Measurements from ENCODE around the gene CSNK1D.

DNA sequence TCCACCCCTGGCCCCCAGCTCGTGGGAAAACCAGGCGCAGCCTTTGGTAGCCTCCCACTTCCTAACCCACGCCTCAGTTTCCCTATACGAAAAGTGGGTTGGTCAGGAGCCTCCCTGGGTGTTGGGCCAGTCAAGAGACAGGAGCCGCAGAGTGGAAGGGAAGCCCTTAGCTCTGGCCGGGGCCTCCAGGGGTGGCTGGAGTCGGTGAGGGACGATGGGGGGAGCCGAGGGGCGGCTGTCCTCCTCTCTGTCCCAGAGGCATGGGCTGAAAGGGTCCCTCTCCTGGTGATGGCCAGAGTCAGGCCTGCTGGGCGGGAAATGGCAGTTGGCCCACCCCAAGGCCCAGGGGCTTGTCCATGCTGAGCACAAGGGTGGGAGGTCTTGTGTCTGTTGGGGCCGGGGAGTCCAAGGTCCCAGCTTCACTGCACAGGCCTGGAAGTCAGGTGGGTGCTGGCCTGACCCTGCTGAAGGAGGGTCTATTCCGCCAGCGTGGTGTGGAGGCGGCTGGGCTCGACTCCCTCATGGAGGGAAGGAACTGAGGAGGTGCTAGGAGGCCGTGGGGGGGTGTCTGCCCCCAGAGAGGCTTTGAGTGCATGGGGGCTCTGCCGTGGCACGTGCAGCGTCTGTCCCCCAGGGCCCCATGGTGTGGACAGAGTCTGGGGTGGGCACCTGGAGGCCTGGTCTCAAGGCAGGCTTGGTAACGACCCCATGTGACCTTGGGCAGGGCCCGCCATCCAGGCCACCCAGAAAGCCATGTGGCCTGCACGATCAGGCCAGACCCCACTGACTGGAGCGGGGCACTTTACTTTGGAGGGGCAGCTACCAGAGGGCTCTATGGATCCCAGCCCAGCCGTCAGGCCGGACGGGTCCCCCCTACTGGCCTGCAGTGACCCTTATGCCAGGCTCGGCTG is 43.5 kb downstream of the CSNK1D start:
- TF ChIP-seq GATA2 (IDR thresholded peaks at IDR 0.05; ENCODE audit: low read depth, low read length) = no peak
- no peak for TF ChIP-seq GATA3 (IDR thresholded peaks at IDR 0.05; ENCODE audit: low read depth, low read length)

Data from SH-SY5Y (cell line).